B cell (primary cell): ENCODE data around the gene AQP6.

Experiments used
- CTCF ChIP-seq: fragments of 200-600 bp; IDR thresholded peaks from one replicate; pipeline ENCODE4 v1.8.0; 2022; ENCODE audit warnings: antibody characterized with exemption, mild to moderate bottlenecking
- EZH2 ChIP-seq: IDR thresholded peaks from 2 replicates; pipeline ENCODE4 v1.6.1; 2012; ENCODE audit warnings: borderline replicate concordance, low read depth, mild to moderate bottlenecking, moderate library complexity, low read length; ENCODE audit not compliant: insufficient read depth, poor library complexity, severe bottlenecking

GRCh38 chr12:49939707-49940106 lies 33.0 kb upstream of the AQP6 start:
- no peak for TF ChIP-seq CTCF
- TF ChIP-seq EZH2: no peak
